Cerebellar cortex (tissue), 1 donor: ENCODE measurements around the gene AKNA.
A peak's percentile ranks its signal among the peaks of the same experiment; 100 is the strongest.

Source experiments
- DNase-seq: peaks from one replicate; pipeline ENCODE4 v3.0.0-alpha.2; 2015; ENCODE audit warnings: low spot score

Gene AKNA

GRCh38 chr9:114416906-114417305 lies 29.1 kb upstream of the AKNA start:
- no peak for DNase-seq

- no peak for DNase-seq
Measured at GRCh38 chr9:114416290-114416689, 28.5 kb upstream of the AKNA start.

GRCh38 chr9:114414346-114414745 lies 26.6 kb upstream of the AKNA start:
- no peak for DNase-seq

- DNase-seq: no peak
Measured at GRCh38 chr9:114413861-114414301, 26.1 kb upstream of the AKNA start.

GRCh38 chr9:114412048-114412683 lies 24.4 kb upstream of the AKNA start:
- DNase-seq: no peak

- DNase-seq: no peak
Measured at GRCh38 chr9:114411452-114411851, 23.7 kb upstream of the AKNA start.

GRCh38 chr9:114410910-114411309 lies 23.1 kb upstream of the AKNA start:
- no peak for DNase-seq

- no peak for DNase-seq
Measured at GRCh38 chr9:114409842-114410241, 22.1 kb upstream of the AKNA start.

GRCh38 chr9:114409103-114409780 lies 21.5 kb upstream of the AKNA start:
- DNase-seq: no peak

- DNase-seq: no peak
Measured at GRCh38 chr9:114408645-114409044, 20.9 kb upstream of the AKNA start.

GRCh38 chr9:114407889-114408288 lies 20.1 kb upstream of the AKNA start:
- no peak for DNase-seq

- DNase-seq: no peak
Measured at GRCh38 chr9:114406441-114406840, 18.7 kb upstream of the AKNA start.

- peak; percentile 86 for DNase-seq
Measured at GRCh38 chr9:114405294-114406034, 17.7 kb upstream of the AKNA start.

GRCh38 chr9:114404531-114404930 lies 16.7 kb upstream of the AKNA start:
- no peak for DNase-seq

GRCh38 chr9:114403153-114403756 lies 15.5 kb upstream of the AKNA start:
- no peak for DNase-seq

GRCh38 chr9:114401344-114401743 lies 13.6 kb upstream of the AKNA start:
- no peak for DNase-seq

GRCh38 chr9:114400772-114401171 lies 13.0 kb upstream of the AKNA start:
- DNase-seq: no peak

- DNase-seq: no peak
Measured at GRCh38 chr9:114400219-114400618, 12.4 kb upstream of the AKNA start.

- no peak for DNase-seq
Measured at GRCh38 chr9:114399381-114399780, 11.6 kb upstream of the AKNA start.

GRCh38 chr9:114397848-114398605 lies 10.2 kb upstream of the AKNA start:
- peak; percentile 85 for DNase-seq

- DNase-seq: no peak
Measured at GRCh38 chr9:114397219-114397847, 9.6 kb upstream of the AKNA start.
